ENCODE data around the gene PITPNM1.
"Not testable (repeated sequence)": the region's sequence is repeated elsewhere in the genome, so short reads cannot be mapped to it uniquely, and the experiment has no call there.

The PITPNM1 gene

GRCh38 chr11:67486481-67487195 lies 18.5 kb downstream of the PITPNM1 start:
- no peak for DNase-seq

- not testable (repeated sequence) for DNase-seq
Observed at GRCh38 chr11:67485873-67486361, 19.2 kb downstream of the PITPNM1 start.

GRCh38 chr11:67484847-67485311 lies 20.3 kb downstream of the PITPNM1 start:
- no peak for DNase-seq

GRCh38 chr11:67483831-67484665 lies 21.1 kb downstream of the PITPNM1 start:
- no peak for DNase-seq

- peak; percentile 99 for DNase-seq
Observed at GRCh38 chr11:67482827-67483798, 22.1 kb downstream of the PITPNM1 start, which contains the start of gene AIP. Gene AIP (plus strand): TSS chr11:67483026. CDS start chr11:67483159, 133 bp downstream.

- no peak for DNase-seq
Observed at GRCh38 chr11:67482275-67482826, 22.8 kb downstream of the PITPNM1 start.

- DNase-seq = not testable (repeated sequence)
Observed at GRCh38 chr11:67477344-67478050, 27.7 kb downstream of the PITPNM1 start.

- DNase-seq = not testable (repeated sequence)
Observed at GRCh38 chr11:67476692-67477091, 28.5 kb downstream of the PITPNM1 start.

GRCh38 chr11:67472882-67473281 lies 32.3 kb downstream of the PITPNM1 start:
- DNase-seq = no peak

- DNase-seq = no peak
Observed at GRCh38 chr11:67470337-67471002, 34.7 kb downstream of the PITPNM1 start.

- DNase-seq = no peak
Observed at GRCh38 chr11:67469508-67469811, 35.7 kb downstream of the PITPNM1 start.

GRCh38 chr11:67468759-67469507 lies 36.2 kb downstream of the PITPNM1 start, which contains the start of gene TMEM134:
Gene TMEM134 (minus strand): TSS chr11:67469251. CDS start chr11:67469192, 59 bp downstream.
- peak; percentile 83 for DNase-seq

GRCh38 chr11:67468456-67468758 lies 36.8 kb downstream of the PITPNM1 start:
- no peak for DNase-seq

- no peak for DNase-seq
Observed at GRCh38 chr11:67468056-67468455, 37.1 kb downstream of the PITPNM1 start.

GRCh38 chr11:67466962-67467771 lies 38.0 kb downstream of the PITPNM1 start:
- DNase-seq = no peak

- DNase-seq = no peak
Observed at GRCh38 chr11:67466367-67466766, 38.8 kb downstream of the PITPNM1 start.

GRCh38 chr11:67465530-67465929 lies 39.6 kb downstream of the PITPNM1 start:
- not testable (repeated sequence) for DNase-seq

GRCh38 chr11:67465189-67465510 lies 40.0 kb downstream of the PITPNM1 start:
- DNase-seq = no peak

- DNase-seq = peak; percentile 89
Observed at GRCh38 chr11:67464411-67465188, 40.6 kb downstream of the PITPNM1 start.

Measured in KG1 (cell line).